Testis (tissue), 2 donors: Measurements from ENCODE around the gene SZT2.

Experiments used
- CTCF ChIP-seq, 3 experiments: fragments of 450-650 bp in 2 of 3; fragments of 200-600 bp in 1 of 3; sonication (generic) in 1 of 3; IDR thresholded peaks; one replicate each; pipeline ENCODE4 v1.5.1; 2016 to 2019; ENCODE audit warnings: antibody characterized with exemption in 3 of 3, mild to moderate bottlenecking in 2 of 3, moderate library complexity in 1 of 3
- POLR2A ChIP-seq: fragments of 450-650 bp; IDR thresholded peaks from one replicate; pipeline ENCODE4 v1.6.1; 2017; ENCODE audit warnings: antibody characterized with exemption, mild to moderate bottlenecking, moderate library complexity

- TF ChIP-seq CTCF (IDR thresholded peaks at IDR 0.05): no peak
- TF ChIP-seq POLR2A: no peak
These were observed 71.4 kb downstream of the SZT2 start for GRCh38 chr1:43460988-43461693.
